Measurements from ENCODE around the gene UBE2E1.
A peak's percentile ranks its signal among the peaks of the same experiment; 100 is the strongest.
"Not testable (repeated sequence)": the region's sequence is repeated elsewhere in the genome, so short reads cannot be mapped to it uniquely, and the experiment has no call there.

The UBE2E1 gene

DNA sequence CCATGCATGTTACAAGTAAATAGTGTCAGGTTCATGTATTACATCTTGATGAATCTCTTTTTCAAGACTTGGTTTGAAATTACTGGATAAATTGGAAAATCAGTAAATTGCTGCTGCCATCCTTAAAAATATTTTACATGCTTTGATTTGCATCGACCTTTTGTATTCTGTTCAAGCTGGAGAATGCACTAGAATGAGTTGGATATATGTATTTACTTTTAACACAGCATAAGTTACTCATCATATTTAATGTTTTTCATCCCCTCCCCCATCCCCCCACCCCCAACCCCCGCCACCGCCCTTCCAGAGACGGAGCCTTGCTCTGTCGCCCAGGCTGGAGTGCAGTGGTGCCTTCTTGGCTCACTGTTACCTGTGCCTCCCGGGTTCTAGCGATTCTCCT, 16.8 kb downstream of the UBE2E1 start:
- no peak for DNase-seq

DNA sequence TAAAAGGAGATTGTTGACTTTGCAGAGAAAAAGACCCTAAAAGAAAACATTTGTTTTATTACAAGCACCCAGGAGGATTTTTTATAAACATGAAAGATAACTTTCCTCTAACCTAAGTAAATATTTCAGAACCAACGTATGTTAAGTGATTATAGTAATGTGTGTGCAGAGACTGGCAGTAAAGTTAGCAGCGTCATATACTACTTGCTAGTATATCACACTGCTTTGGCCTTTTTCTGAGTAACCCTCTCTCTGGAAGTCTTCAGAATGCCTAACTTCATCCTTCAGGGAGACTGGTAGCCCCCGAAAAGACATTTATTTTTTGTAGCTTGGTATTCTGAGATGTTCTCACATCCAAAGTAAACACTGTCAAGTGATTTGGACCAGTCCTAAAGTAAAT, 17.9 kb downstream of the UBE2E1 start:
- no peak for DNase-seq

- DNase-seq = no peak
Observed at GRCh38 chr3:23824699-23825444, 19.1 kb downstream of the UBE2E1 start.

GRCh38 chr3:23825802-23826201, 20.0 kb downstream of the UBE2E1 start:
- DNase-seq = no peak

- DNase-seq = no peak
Observed at GRCh38 chr3:23826382-23827064, 20.8 kb downstream of the UBE2E1 start.

GRCh38 chr3:23829242-23829934, 23.6 kb downstream of the UBE2E1 start:
- no peak for DNase-seq

DNA sequence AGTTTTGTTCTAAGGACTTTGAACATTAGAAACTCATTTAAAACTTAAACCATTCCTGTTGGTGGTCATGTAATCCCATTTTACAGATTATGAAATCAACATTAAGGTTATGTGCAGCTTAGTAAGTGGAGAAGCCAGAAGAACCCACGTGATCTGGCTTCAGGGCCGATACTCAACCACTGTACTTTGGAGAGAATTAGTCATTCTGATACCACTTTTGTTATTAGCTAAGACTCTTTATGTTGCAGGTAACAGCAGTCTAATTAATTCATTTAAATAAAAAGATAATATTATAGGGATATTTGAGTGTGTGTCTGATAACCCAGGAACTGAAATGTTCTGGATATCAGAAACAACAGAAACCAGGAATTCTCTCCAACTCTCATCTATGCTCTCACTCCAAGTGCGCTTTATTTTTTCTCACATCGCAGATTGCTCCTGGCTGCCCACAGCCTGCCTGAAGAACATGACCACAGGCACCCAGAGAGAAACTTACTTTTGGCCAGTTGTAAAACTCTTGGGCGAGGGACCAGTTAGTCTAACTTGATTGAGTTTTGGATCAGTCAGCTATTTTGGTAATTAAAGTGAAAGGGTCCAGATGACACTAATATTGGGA, 25.2 kb downstream of the UBE2E1 start:
- DNase-seq = no peak

DNA sequence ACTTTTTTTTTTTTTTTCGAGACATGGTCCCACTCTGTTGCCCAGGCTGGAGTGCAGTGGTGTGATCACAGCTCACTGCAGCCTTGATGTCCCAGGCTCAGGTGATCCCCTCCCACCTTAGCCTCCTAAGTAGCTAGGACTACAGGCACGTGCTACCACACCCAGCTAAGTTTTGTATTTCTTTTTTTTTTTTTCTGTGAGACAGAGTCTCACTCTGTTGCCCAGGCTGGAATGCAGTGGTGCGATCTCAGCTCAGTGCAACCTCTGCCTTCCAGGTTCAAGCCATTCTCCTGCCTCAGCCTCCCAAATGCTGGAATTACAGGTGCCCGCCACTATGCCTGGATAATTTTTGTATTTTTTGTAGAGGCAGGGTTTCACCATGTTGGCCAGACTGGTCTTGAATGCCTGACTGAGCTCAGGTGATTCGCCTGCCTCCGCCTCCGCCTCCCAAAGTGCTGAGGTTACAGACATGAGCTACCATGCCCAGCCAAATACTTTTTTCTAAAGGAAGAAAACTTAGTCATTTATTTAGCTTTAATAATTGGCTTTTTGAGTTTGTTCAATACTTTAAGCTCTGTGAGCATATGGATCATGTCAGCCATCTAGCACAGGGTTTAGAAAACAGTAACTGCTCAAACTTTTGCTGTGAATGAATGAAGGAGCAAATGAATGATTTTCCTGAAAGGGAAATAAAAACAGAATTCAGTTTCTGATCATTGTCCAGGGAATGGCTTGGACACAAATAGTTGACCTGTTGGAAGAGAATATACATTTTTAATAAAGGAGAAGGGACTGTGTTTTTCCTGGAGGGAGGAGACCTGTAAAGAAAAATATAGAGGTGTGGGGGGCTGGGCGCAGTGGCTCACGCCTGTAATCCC, 26.0 kb downstream of the UBE2E1 start:
- no peak for DNase-seq

DNA sequence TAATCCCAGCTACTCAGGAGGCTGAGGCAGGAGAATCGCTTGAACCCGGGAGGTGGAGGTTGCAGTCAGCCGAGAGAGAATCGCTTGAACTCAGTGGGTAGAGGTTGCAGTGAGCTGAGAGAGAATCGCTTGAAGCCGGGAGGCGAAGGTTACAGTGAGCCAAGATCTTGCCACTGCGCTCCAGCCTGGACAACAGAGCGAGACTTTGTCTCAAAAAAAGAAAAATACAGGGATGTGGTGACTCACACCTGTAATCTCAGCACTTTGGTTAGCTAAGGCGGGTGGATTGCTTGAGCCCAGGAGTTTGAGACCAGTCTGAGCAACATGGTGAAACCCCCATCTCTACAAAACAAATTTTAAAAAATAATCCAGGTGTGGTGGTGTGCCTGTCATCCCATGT, 26.8 kb downstream of the UBE2E1 start:
- no peak for DNase-seq

- DNase-seq = no peak
Observed at GRCh38 chr3:23834082-23834870, 28.5 kb downstream of the UBE2E1 start.

DNA sequence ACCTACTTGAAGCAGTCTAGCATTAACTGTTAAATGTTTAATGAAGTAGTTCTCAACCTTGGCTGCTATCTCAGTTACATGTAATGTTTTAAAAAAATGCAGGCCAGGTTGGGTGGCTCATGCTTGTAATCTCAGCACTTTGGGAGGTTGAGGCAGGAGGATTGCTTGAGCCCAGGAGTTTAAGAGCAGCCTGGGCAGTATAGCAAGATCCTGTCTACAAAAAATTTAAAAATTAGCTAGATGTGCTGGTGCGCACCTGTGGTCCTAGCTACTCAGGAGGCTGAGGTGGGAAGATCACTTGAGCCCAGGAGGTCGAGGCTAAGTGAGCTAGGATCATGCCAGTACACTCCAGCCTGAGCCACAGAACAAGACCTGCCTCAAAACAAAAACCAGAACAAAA, 29.3 kb downstream of the UBE2E1 start:
- DNase-seq = no peak

DNA sequence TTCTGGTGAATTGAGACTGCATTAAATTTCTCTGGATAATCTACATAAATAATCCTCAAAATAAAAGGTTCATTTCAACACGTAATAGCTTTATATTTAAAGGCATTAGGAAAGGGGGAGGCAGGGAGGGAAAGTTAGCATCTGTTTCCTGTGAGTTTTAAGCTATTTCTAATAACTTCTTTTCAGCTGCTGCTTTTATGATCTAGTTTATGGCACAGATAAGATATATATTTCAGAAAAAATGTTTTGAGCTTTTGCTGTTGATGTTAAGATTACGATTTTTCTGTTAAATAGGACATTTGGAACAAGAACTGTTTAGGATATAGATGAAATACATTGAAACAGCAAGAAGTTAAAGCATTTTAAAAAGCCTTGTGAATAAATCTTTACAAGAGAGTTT, 30.0 kb downstream of the UBE2E1 start:
- DNase-seq = no peak

DNA sequence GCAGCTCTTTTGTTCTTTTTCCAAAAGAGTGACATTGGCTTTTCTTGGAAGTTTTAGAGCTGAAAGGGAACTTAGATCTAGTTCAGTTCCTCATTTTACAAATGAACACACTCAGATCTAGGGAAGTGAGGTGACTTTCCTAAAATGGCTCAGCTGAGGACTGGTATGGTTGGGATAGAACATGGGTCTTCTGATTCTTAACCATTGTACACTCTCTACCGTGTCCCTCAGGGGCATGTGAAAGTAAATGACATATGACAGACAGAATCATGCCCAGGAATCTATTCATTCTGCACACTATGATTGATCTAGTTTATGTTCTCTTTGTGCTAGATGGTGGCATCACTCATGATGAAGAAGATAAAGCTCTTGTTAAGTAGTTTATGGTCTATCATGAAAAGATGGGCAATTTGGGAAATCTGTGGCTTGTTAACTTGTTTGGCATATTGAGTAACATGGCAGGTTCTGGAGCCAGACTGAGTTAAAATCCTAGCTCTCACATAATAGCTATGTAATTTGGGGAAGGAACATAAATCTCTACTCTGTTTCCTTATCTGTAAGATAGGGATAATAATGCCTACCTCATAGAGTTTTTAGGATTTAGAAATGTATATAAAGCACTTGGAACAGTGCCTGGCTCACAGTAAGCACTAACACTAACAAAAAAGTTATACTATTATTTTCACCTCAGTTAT, 30.9 kb downstream of the UBE2E1 start:
- no peak for DNase-seq

DNA sequence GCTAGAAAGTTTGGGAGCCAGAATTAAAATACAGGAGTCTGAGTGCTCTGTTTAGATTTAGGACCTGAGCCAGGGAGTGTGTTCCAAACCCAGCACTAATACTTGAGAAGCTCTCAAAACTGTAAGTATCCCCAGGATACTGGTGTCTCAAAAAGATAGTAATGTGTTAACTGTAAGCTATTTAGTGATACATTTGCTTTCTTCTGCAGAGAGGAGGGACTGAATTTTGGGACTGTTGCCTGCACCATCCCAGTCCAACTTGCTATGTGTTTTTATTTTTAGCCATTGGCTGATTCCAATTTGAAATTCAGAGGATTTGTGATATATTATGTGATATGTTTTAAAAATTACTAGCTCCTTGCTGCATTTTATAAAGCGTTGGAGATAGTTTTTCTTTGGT, 31.5 kb downstream of the UBE2E1 start:
- no peak for DNase-seq

DNA sequence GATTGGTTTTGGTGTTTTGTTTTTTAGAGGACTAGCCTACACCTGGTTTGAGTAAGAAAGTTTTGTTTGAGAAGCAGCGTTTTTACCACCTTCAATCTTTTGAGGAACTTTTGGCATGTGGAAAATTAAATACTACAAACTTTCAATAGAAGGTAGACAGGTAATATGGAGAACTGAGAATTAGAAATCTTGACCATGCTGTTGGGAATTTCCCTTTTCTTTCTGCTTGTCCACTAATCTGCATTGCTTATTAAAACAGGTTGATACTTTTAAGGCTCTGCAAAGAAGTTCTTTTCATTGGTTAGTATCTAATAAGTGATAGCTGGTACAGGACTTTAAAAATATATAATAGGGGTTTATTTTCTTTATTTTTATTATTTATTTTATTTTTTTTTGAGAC, 31.9 kb downstream of the UBE2E1 start:
- DNase-seq = no peak

DNA sequence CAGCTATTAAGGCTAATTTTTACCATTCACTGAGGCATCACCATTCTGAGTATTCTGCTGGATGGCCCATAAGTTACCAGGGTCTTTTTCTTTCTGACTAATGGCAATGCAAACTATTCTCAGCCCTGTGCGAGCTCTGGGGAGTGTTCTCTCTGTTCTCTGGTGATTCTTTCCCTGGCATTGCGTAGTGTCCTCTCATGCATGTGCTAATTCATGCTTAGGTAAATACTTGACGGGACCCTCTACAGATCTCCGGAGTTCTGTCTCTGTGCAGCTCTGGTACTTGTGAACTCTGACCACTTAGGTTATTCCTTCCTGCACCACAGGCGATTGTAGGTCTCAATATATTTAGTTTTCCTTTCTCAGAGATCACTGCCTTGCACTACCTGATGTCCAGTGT, 34.8 kb downstream of the UBE2E1 start:
- no peak for DNase-seq

DNA sequence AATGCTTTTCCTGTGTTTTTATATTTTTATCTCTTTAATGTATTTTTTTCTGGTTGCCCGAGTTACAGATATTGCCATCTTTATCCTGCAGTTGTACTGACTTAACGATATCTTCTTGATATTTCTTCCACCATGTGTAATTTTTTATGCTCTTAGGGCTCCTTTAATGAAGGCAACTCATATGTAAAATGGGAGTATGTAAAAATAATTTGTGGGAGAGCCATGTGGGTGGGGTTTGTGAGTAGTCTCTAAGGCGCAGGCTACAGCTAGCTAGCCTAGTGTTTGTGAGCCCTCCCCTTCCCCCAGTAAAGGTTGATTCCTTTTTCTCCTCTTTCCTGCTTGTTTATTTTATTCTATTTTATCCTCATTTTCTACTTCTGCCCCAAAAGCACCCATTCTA, 38.1 kb downstream of the UBE2E1 start:
- DNase-seq = no peak

- DNase-seq = no peak
Observed at GRCh38 chr3:23845326-23846216, 39.8 kb downstream of the UBE2E1 start.

GRCh38 chr3:23849462-23849861, 43.7 kb downstream of the UBE2E1 start:
- not testable (repeated sequence) for DNase-seq

DNA sequence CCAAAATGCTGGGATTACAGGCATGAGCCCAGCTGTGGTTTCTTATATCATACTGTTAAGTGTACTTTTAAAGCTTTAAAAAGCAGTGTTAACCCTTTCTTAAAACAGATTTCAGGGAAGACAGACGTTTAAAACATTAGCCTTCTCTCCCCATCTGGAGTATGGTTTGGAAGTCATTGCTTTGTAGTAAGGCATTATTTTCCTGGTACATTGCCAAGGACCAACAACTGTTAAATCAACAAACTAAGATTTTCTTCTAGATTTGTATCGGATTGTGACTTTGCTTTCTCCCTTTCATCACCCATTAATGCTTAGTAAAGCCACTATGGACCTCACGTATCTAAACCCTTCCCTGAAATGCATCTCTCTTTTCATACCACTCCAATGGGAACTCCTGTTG, 50.5 kb downstream of the UBE2E1 start:
- DNase-seq = peak; percentile 36
